CD4-positive, alpha-beta memory T cell (primary cell): ENCODE data around the gene LIX1. TPM values are rescaled to one million over a fixed set of nuclear protein-coding genes. Genes with fewer than 3 reads are reported as not detected.

Source experiments
- CTCF ChIA-PET: fragments of 350-600 bp; sonication (Branson Sonifier 250); formaldehyde crosslinking; loops from one replicate; lab custom pipeline; 2021; ENCODE audit warnings: inconsistent platforms; ENCODE audit not compliant: partially characterized antibody; lab: Charles Lee
- POLR2A ChIA-PET: fragments of 350-600 bp; sonication (Branson Sonifier 250); formaldehyde crosslinking; loops from one replicate; lab custom pipeline; 2021; ENCODE audit not compliant: partially characterized antibody; lab: Charles Lee
- DNase-seq, 5 donors: peaks; one replicate each; pipeline versions ENCODE4 v3.0.0 to v3.0.0-alpha.2; 2020 to 2022; ENCODE audit warnings: mixed read lengths in 1 of 5
- H3K27ac ChIP-seq: one replicate; pipeline ENCODE4 v1.7.0; 2013; ENCODE audit warnings: low read depth, low read length
- H3K27me3 ChIP-seq: 2 replicates; pipeline ENCODE4 v1.7.0; 2013; ENCODE audit warnings: mild to moderate bottlenecking, low read length, moderate library complexity; ENCODE audit not compliant: insufficient read depth
- H3K36me3 ChIP-seq: 2 replicates; pipeline ENCODE4 v1.7.0; 2013; ENCODE audit warnings: mild to moderate bottlenecking, low read length, moderate library complexity; ENCODE audit not compliant: insufficient read depth
- H3K4me1 ChIP-seq: 2 replicates; pipeline ENCODE4 v1.7.0; 2013; ENCODE audit warnings: mild to moderate bottlenecking, low read length, moderate library complexity; ENCODE audit not compliant: insufficient read depth
- H3K4me3 ChIP-seq, 2 donors: one replicate each; pipeline ENCODE4 v1.7.0; 2013; ENCODE audit warnings: low read length in 2 of 2, mild to moderate bottlenecking in 1 of 2
- H3K9me3 ChIP-seq, 2 donors: one replicate each; pipeline ENCODE4 v1.7.0; 2013; ENCODE audit warnings: low read length in 2 of 2, control low read depth in 1 of 2; ENCODE audit not compliant: control insufficient read depth in 1 of 2
- H3K27ac Mint-ChIP-seq, 7 donors: one replicate each; pipeline ENCODE4 v1.8.0; 2020 to 2021; ENCODE audit warnings: mixed read lengths in 7 of 7, mild to moderate bottlenecking in 6 of 7, inconsistent platforms in 3 of 7, moderate library complexity in 3 of 7
- H3K27me3 Mint-ChIP-seq, 2 donors: one replicate each; pipeline ENCODE4 v1.8.0; 2020 to 2021; ENCODE audit warnings: mixed read lengths in 2 of 2
- H3K36me3 Mint-ChIP-seq, 2 donors: one replicate each; pipeline ENCODE4 v1.8.0; 2020 to 2021; ENCODE audit warnings: mixed read lengths in 2 of 2, inconsistent platforms in 1 of 2, mild to moderate bottlenecking in 1 of 2
- H3K4me1 Mint-ChIP-seq, 4 donors: one replicate each; pipeline ENCODE4 v1.8.0; 2020 to 2021; ENCODE audit warnings: mixed read lengths in 4 of 4, mild to moderate bottlenecking in 1 of 4
- H3K4me3 Mint-ChIP-seq, 8 donors: one replicate each; pipeline ENCODE4 v1.8.0; 2020 to 2021; ENCODE audit warnings: mixed read lengths in 8 of 8, mild to moderate bottlenecking in 7 of 8, moderate library complexity in 6 of 8, inconsistent platforms in 3 of 8
- H3K9me3 Mint-ChIP-seq, 8 donors: one replicate each; pipeline ENCODE4 v1.8.0; 2020 to 2021; ENCODE audit warnings: mixed read lengths in 8 of 8, mild to moderate bottlenecking in 5 of 8, inconsistent platforms in 3 of 8, moderate library complexity in 1 of 8
- intact Hi-C: fragments of 100-400 bp; cut with micrococcal nuclease; formaldehyde crosslinking; loops from one replicate; pipeline ENCODE4 v1.15.1; 2023
- polyA plus RNA-seq, 2 donors: library from polyadenylated mRNA; unstranded; fragments of 300-500 nt; fragmentation: Illumina TruSeq; gene quantifications; one replicate each; pipeline ENCODE4 v1.2.3, GENCODE V29; 2021
- total RNA-seq, 2 experiments: library from RNA; stranded (reverse); gene quantifications; one replicate each; pipeline ENCODE4 v1.2.3, GENCODE V29; 2021

Gene LIX1
- total and polyA plus RNA-seq, 4 experiments from 2014 or later = not detected

DNA sequence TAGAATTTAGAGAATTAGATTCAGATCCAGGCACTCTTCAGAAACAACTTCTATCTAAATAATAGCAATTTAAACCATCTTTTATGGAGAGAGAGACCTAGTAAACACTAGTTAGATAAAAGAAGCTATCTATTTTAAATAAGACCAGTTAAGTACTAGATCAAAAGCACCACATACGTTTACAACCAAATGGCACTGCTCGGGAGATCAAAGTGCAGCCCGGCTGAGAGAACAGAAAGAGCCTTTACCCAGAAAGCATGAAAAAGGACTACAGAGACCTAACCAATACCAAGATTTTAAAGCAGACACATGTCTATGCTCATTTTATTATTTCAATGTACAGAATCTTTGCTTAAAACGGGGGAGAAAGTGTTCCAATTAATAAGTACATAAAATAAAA, 30.8 kb downstream of the LIX1 start:
- no peaks in the 10 kb centered on the region for H3K9me3 ChIP-seq
- Mint-ChIP-seq H3K9me3 (no peaks in the 10 kb centered on the region), H3K4me3 (no peak overlapping the region), H3K27me3 (peaks cover 2 to 3% of the 10 kb centered on the region in 2 donors), H3K36me3 (no peaks in the 10 kb centered on the region), H3K27ac (no peak overlapping the region), H3K4me1 (peaks cover 0 to 4% (median 2%) of the 10 kb centered on the region in 4 donors)
- intact Hi-C loops = no loop called here
- H3K27ac ChIP-seq = no peak overlapping the region
- H3K27me3 ChIP-seq = no peaks in the 10 kb centered on the region
- no peaks in the 10 kb centered on the region for H3K4me1 ChIP-seq
- ChIA-PET POLR2A (no interaction called here), CTCF (no interaction called here)
- no peak for DNase-seq
- H3K4me3 ChIP-seq = no peak overlapping the region
- no peaks in the 10 kb centered on the region for H3K36me3 ChIP-seq

DNA sequence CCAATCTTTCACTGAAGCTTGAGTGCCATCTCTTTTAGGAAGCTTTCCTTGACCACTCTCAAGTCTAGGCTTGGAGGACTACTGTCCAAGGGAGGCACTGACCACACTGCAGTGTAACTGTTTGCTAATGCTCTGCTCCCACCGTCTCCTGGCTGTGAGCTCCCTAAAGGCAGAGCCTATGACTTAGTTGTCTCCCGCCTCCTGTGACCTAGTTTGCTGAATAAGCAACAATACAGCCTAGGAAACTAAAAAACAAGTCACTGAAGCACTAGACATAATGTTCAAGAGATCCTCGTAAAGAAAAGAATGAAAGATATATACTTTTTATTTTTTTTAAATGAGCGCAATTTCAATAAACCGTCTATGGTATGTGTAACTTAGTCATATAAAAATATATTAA, 31.4 kb downstream of the LIX1 start:
- H3K36me3 ChIP-seq = no peaks in the 10 kb centered on the region
- intact Hi-C loops = no loop called here
- no peaks in the 10 kb centered on the region for H3K9me3 ChIP-seq
- ChIA-PET CTCF (no interaction called here), POLR2A (no interaction called here)
- Mint-ChIP-seq H3K4me3 (no peak overlapping the region), H3K27ac (no peak overlapping the region), H3K4me1 (peaks cover 0 to 4% (median 2%) of the 10 kb centered on the region in 4 donors), H3K9me3 (no peaks in the 10 kb centered on the region), H3K36me3 (no peaks in the 10 kb centered on the region), H3K27me3 (peaks cover 2 to 3% of the 10 kb centered on the region in 2 donors)
- no peak overlapping the region for H3K27ac ChIP-seq
- no peak overlapping the region for H3K4me3 ChIP-seq
- DNase-seq = no peak
- H3K27me3 ChIP-seq = no peaks in the 10 kb centered on the region
- no peaks in the 10 kb centered on the region for H3K4me1 ChIP-seq

DNA sequence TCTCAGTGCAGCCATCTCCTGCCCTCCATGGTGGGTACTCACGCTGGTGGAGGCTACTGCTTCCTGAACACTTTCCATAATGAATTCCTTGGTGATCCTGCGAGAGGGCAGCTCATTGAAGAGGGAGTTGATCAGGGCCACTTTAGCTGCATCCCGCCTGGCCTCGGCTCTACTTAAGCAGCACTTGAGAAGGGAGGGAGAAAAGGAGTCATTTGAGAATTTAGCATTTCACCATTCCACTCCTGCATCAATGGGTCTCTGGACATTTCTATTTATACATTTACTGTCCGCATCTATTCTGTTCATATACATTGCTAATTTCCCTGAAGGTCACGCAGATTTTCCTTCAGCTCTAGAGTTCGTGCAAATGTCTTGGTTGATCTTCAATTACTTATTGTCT, 35.1 kb downstream of the LIX1 start:
- Mint-ChIP-seq H3K4me1 (peaks cover 0 to 4% (median 2%) of the 10 kb centered on the region in 4 donors), H3K36me3 (no peaks in the 10 kb centered on the region), H3K9me3 (no peaks in the 10 kb centered on the region), H3K27ac (no peak overlapping the region), H3K27me3 (peaks cover 2 to 4% of the 10 kb centered on the region in 2 donors), H3K4me3 (no peak overlapping the region)
- H3K27ac ChIP-seq = no peak overlapping the region
- intact Hi-C loops = no loop called here
- no peaks in the 10 kb centered on the region for H3K9me3 ChIP-seq
- no peak overlapping the region for H3K4me3 ChIP-seq
- H3K27me3 ChIP-seq = no peaks in the 10 kb centered on the region
- POLR2A ChIA-PET = no interaction called here
- CTCF ChIA-PET = no interaction called here
- DNase-seq = no peak
- H3K4me1 ChIP-seq = no peaks in the 10 kb centered on the region
- no peaks in the 10 kb centered on the region for H3K36me3 ChIP-seq

- H3K4me1 Mint-ChIP-seq = no peaks in the 10 kb centered on the region
- ChIA-PET CTCF (no interaction called here), POLR2A (no interaction called here)
- intact Hi-C loops = no loop called here
- Histone ChIP-seq H3K9me3 (no peaks in the 10 kb centered on the region), H3K36me3 (no peaks in the 10 kb centered on the region), H3K4me1 (no peaks in the 10 kb centered on the region), H3K27me3 (no peaks in the 10 kb centered on the region), H3K4me3 (no peak overlapping the region), H3K27ac (no peak overlapping the region)
- no peaks in the 10 kb centered on the region for H3K9me3 Mint-ChIP-seq
- H3K27me3 Mint-ChIP-seq = peaks cover 2 to 5% of the 10 kb centered on the region in 2 donors
- DNase-seq = no peak
- H3K36me3 Mint-ChIP-seq = no peaks in the 10 kb centered on the region
- no peak overlapping the region for H3K4me3 Mint-ChIP-seq
- no peak overlapping the region for H3K27ac Mint-ChIP-seq
Measured at GRCh38 chr5:97106216-97106581, 36.2 kb downstream of the LIX1 start.

- no peaks in the 10 kb centered on the region for H3K4me1 ChIP-seq
- H3K9me3 ChIP-seq = no peaks in the 10 kb centered on the region
- H3K27me3 ChIP-seq = no peaks in the 10 kb centered on the region
- Mint-ChIP-seq H3K4me3 (no peak overlapping the region), H3K27ac (no peak overlapping the region), H3K27me3 (peaks cover 2 to 3% of the 10 kb centered on the region in 2 donors), H3K4me1 (no peaks in the 10 kb centered on the region), H3K9me3 (no peaks in the 10 kb centered on the region), H3K36me3 (no peaks in the 10 kb centered on the region)
- ChIA-PET CTCF (no interaction called here), POLR2A (no interaction called here)
- H3K36me3 ChIP-seq = no peaks in the 10 kb centered on the region
- intact Hi-C loops = no loop called here
- no peak overlapping the region for H3K27ac ChIP-seq
- H3K4me3 ChIP-seq = no peak overlapping the region
- no peak for DNase-seq
Measured at GRCh38 chr5:97105501-97106215, 36.8 kb downstream of the LIX1 start.

GRCh38 chr5:97102010-97102470, 40.4 kb downstream of the LIX1 start:
- no peak for DNase-seq
- peaks cover 7 to 8% of the 10 kb centered on the region in 2 donors for H3K27me3 Mint-ChIP-seq
- no peak overlapping the region for H3K4me3 ChIP-seq
- intact Hi-C loops = no loop called here
- H3K36me3 ChIP-seq = no peaks in the 10 kb centered on the region
- H3K36me3 Mint-ChIP-seq = no peaks in the 10 kb centered on the region
- H3K9me3 Mint-ChIP-seq = no peaks in the 10 kb centered on the region
- H3K9me3 ChIP-seq = no peaks in the 10 kb centered on the region
- H3K4me1 ChIP-seq = no peaks in the 10 kb centered on the region
- no peak overlapping the region for H3K27ac ChIP-seq
- H3K27me3 ChIP-seq = no peaks in the 10 kb centered on the region
- POLR2A ChIA-PET = no interaction called here
- H3K4me3 Mint-ChIP-seq = no peak overlapping the region
- no peak overlapping the region for H3K27ac Mint-ChIP-seq
- H3K4me1 Mint-ChIP-seq = no peaks in the 10 kb centered on the region
- CTCF ChIA-PET = no interaction called here

DNA sequence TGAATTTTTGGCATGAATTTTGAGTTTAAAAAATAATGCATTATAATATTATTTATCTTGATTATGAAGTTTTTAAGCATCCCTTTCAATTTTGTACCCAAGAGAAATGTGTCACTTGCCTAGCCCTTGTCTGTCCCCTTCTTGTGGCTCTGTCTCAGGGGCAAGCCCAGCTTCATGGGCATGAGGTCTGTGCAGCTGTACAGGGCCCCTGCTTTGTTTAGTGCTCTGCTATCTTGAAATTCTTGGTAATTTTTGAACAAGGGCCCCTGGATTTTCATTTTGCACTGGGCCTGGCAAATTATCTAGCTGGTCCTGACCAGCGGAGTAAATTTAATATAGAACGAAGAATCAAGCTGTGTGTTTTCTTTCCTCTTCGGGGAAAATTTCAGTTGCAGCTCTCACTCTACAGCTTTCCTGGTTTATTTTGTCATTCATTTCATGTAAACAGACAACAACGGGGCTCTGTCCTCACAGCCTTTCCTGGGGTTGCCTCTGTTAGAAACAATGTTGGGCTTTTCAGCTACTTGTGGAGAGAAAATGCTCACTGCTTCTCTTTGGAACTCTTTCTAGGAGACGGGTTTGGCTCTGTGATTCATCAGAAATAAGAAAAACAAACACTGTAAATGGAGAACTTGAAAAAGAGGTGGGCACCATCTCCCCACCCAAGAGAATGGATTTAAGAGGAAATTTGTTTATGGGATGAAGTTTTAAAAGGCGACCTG, 41.1 kb downstream of the LIX1 start:
- Mint-ChIP-seq H3K9me3 (no peaks in the 10 kb centered on the region), H3K4me1 (no peaks in the 10 kb centered on the region)
- H3K4me3 ChIP-seq = no peak overlapping the region

More for the DNA sequence above, 41.1 kb downstream of the LIX1 start:
- DNase-seq = no peak
- ChIA-PET POLR2A (no interaction called here), CTCF (no interaction called here)
- H3K36me3 ChIP-seq = no peaks in the 10 kb centered on the region
- intact Hi-C loops = no loop called here
- H3K36me3 Mint-ChIP-seq = no peaks in the 10 kb centered on the region
- H3K27me3 Mint-ChIP-seq = peaks cover 5 to 7% of the 10 kb centered on the region in 2 donors
- no peak overlapping the region for H3K27ac ChIP-seq
- H3K4me3 Mint-ChIP-seq = no peak overlapping the region
- H3K27ac Mint-ChIP-seq = no peak overlapping the region
- no peaks in the 10 kb centered on the region for H3K4me1 ChIP-seq
- no peaks in the 10 kb centered on the region for H3K27me3 ChIP-seq
- no peaks in the 10 kb centered on the region for H3K9me3 ChIP-seq
